OCI-M1 (cell line): ENCODE measurements around the gene RAPGEF3.

Experiments used
- DNase-seq: peaks from one replicate; lab custom pipeline; 2025; lab: John Stamatoyannopoulos, UW

The RAPGEF3 gene

GRCh38 chr12:47721431-47721973 is 37.2 kb downstream of the RAPGEF3 start:
- DNase-seq: peak; percentile 32

GRCh38 chr12:47718531-47718930 is 40.1 kb downstream of the RAPGEF3 start:
- DNase-seq: no peak

DNA sequence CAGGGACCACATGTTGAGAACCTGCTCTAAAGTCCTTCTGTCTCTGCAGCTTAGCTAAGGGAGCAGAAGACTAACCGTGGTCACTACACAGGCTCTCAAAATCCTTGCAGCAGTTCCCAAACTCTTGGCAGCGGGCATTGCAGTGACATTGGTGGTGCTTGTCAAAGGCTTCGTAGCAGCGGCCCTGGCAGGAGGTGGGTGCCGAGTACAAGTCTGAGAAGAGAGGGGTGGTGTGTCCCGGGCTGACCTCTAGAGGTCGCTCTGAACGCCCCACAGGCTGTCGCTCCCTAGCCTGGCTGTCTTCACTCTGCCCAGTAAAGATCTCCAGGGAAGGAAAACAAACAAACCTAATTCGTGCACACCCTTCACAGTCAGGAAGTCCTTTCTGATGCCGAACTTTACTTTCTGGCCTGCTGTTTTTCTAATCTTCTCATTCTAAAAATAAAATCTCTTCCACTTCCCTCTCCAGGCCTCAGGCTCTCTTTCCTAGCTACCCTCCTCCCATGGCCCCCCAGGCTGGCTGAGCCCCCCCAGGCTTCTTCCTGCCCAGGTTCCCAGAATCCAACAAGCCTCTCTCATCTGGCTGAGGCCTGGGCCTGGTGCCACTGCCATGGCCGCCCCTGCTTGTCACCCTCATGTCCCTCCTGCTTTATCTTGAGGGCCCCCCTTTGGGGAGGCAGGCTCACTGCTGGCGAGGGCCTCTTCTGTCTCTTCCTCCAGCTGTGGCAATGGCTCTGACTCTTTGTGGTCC is 41.1 kb downstream of the RAPGEF3 start:
- peak; percentile 83 for DNase-seq

DNA sequence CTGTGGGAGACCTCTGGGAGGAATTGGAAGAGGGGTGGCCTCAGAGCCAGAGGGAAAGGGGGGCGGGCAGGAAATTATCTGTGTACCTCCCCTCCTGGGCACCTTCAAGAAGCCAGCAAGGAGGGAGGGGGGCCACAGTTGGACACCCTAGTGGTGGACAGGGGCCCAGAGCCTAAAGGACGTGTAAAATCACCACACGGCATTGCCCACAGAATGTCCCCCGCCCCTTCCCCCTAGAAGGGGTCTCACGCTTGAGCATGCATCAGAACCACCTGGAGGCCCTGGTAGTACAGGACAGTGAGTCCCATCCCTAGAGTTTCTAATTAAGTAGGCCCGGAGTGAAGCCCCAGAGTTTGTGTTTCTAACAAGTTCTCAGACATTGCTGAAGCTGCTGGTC is 41.6 kb downstream of the RAPGEF3 start:
- no peak for DNase-seq

DNA sequence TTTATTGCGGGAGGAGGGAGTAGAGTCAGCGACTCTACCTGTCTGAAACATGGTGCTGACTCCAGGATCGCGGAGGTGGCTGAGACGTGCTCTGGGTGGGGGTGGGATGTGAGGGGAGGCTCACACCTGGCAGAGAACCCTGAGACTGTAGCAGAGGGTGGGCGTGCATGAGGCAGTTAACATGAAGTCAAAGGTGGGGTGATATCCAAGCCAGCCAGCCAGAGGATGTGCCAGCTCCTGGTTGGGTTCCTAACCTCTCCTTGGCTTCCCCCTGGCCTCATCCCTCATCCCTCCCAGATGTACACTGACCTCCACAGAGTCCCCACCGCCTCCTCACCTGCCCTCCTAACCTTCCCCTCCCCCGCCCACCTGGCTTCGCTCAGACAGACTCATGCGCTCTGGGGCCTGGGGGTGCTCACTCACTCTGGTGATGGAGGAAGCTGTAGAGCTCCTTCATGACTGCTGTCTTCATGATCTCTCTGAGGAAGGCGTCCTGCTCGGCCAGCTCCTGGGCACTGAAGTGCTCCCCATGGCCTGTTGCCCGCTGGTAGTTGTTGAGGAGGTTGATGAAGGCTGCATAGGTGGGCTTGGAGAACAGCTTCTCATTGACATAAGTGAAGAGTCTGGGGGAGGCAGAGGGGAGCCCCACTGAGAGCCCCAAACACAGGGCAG is 42.7 kb downstream of the RAPGEF3 start:
- no peak for DNase-seq

- DNase-seq: peak; percentile 87
Measured at GRCh38 chr12:47715393-47715876, 43.2 kb downstream of the RAPGEF3 start.

DNA sequence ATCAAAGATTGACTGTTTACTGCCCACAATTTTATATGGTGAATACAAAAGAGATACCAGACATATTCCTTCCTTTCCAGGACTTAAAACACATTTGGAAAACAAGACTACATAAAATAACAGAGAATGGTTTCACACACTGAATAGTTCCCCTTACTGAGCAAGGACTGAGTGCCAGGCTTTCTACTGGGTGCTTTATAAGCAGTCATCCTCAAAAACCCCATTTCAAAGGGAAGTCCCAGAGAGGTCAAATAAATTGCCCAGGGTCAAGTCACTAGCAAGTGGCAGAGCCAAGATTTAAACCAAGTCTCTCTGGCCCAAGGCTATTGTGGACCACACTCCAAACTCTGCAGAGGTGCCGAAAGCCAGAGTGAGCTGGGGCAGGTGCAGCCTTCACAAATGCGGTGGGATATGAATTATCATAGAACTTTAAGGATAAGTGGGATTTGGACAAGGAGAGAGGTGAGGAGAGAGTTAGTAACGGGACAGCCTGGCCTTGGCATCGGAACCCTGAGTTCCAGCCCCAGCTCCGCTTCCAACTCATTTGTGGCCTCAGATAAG is 43.8 kb downstream of the RAPGEF3 start:
- DNase-seq: no peak

- DNase-seq: no peak
Measured at GRCh38 chr12:47712171-47712570, 46.5 kb downstream of the RAPGEF3 start.

DNA sequence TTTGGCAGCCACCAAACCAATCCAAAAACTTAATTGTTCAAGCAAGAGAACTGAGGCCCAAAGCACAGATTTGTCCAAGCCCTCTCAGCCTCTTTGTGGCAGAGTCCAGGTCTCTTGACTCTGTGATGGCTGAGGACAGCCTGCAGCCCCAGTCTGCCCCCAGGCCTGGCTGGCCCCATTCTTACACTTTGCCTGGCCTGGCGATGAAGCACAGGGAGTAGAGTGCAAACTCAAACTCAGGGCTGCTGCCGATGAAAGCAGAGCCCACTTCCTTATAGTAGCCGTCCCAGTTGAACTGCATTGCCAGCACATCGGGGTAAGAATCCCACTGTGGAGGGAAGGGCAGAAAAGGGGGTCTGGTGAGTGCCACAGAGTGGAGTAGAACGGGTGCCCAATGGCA is 47.2 kb downstream of the RAPGEF3 start:
- no peak for DNase-seq

DNA sequence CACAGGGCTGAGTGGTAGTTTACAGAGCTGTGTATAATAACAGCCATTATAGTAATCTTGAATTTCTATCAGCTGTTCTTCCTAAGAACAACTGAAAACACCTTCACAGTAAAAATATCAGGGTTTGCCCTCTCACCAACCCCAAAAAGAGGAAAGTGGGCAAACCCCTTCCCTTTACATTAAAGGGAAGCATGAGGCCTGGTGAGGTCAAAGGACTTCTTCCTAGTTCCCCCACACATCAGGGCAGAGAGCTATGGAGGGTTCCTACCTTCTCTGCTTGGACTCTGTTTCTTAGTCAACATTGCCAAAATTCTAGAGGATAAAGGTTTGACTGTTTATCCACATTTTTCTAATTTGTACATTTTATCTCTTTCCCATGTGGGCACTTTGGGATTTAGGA is 48.4 kb downstream of the RAPGEF3 start:
- no peak for DNase-seq

- DNase-seq: peak; percentile 43
Measured at GRCh38 chr12:47709671-47710070, 49.0 kb downstream of the RAPGEF3 start.

DNA sequence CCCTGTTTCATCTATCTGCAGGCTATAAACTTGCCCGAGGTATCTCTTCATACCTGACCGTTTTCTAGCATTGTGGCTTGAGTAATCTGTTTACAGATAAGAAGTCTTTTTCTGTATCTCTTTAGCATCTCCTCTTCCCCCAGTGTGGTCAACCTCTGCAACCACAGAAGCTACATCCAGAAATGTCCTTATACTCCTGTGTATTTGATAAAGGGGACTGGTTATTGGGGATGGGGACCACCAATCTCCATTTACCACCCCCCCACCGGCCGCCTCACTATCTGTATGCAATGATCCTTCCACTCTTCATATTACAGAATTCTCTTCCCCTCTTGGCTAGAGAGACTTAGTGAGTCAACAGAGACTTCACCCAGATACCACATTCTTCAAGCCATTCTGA is 49.4 kb downstream of the RAPGEF3 start:
- peak; percentile 50 for DNase-seq

GRCh38 chr12:47707905-47708543 is 50.7 kb downstream of the RAPGEF3 start:
- peak; percentile 45 for DNase-seq

- peak; percentile 45 for DNase-seq
Measured at GRCh38 chr12:47707355-47707754, 51.3 kb downstream of the RAPGEF3 start.

GRCh38 chr12:47705566-47706425 is 52.9 kb downstream of the RAPGEF3 start, which contains the start of gene RPAP3:
RPAP3 (minus strand) TSS chr12:47706030; CDS start chr12:47702840, 3,190 bp downstream.
- peak; percentile 98 for DNase-seq

DNA sequence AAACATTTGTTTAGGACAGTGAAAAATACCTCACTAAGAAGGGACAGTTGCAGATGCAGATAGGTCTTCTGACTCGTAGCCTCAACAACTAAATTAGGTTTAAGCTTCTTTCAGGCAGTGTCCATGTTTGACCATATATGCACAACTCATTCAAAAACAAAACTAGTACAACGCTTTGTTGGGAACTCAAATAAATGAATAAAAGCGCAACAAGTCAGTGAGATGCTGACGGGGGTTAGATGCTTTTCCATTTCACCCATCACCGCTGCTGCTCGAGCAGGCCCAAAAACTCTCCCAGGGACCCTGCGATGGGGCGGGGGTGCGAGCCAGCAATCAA is 53.5 kb downstream of the RAPGEF3 start:
- DNase-seq: peak; percentile 65

DNA sequence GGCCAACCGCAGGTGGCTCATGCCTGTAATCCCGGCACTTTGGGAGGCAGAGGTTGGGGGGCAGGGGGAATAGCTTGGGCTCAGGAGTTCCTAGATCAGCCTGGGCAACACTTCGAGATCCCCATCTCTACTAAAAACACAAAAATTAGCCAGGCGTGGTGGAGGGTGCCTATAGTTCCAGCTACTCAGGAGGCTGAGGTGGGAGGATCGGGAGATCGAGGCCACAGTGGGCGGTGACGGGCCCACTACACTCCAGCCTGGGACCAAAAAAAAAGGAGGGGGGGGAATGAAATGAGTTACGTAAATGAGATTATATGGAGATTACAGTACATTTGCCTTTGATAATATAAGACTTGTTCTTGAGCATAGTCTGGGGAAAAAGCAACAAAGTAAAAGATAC is 54.0 kb downstream of the RAPGEF3 start:
- no peak for DNase-seq

DNA sequence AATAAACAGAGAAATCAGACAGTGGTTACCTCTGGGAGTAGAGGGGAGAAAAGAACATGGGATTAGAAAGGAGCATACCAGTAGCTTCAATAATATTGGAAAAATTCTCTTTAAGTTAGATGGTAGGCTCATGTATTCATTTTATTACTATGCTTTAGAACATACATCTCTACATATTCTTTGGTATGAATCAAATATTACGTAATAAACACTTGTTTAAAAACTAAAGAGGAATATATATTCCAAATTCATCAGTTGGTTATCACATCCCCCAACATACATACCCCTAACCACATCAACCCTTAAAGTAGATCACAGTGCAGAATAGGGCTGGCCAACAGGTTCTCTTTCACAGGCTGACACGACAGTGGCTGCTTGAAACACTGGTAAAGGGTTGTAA is 58.4 kb downstream of the RAPGEF3 start:
- no peak for DNase-seq

- no peak for DNase-seq
Measured at GRCh38 chr12:47698631-47699030, 60.0 kb downstream of the RAPGEF3 start.

- peak; percentile 72 for DNase-seq
Measured at GRCh38 chr12:47698055-47698454, 60.6 kb downstream of the RAPGEF3 start.

DNA sequence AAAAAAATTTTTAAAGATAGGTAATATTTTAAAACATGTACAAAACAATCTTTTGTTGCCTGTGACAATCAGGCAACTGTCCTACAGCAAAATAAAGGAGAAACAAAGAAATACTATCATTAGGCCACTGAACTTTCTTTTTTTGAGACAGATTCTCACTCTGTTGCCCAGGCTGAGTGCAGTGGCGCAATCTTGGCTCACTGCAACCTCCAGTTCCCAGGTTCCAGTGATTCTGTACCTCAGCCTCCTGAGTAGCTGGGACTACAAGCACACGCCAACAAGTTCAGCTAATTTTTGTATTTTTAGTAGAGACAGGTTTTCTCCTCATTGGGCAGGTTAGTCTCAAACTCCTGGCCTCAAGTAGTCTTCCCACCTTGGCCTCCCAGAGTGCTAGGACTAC is 69.5 kb downstream of the RAPGEF3 start:
- no peak for DNase-seq
